GM12891 (cell line): ENCODE results near the gene RGS2.

Source experiments
- POLR2A ChIP-seq: IDR thresholded peaks from 2 replicates; pipeline ENCODE4 v1.6.1; 2011; ENCODE audit warnings: low read depth, low read length, control low read depth
- POLR2AphosphoS5 ChIP-seq: IDR thresholded peaks from 2 replicates; pipeline ENCODE4 v1.6.1; 2011; ENCODE audit warnings: low read depth, low read length, control low read depth
- TAF1 ChIP-seq: IDR thresholded peaks from 2 replicates; pipeline ENCODE4 v1.6.1; 2011; ENCODE audit warnings: low read depth, low read length, control low read depth

DNA sequence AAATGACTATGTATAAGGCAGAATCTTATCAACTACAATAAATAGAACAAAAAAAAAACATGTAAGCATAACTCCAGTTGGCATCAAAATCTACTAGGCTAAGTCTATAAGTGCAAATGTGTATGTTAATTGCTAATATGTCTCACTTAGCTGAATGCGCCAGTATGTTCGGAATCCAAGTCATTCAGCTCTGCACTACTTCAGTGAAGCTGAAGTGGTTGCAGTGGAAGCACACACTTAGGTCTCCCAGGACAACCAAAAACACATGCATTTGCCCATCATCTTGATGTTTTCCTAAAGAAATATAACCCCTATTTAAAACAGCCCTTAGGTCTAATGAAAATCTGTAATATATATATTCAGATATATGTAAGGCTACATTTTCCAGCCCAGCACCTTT lies 41.0 kb upstream of the RGS2 start:
- TF ChIP-seq POLR2A (no peak), POLR2AphosphoS5 (no peak), TAF1 (no peak)
